Stomach (tissue), 4 donors: Measurements from ENCODE around the gene TMEM116.

ENCODE experiments used
- EP300 ChIP-seq: sonication (generic); formaldehyde crosslinking; IDR thresholded peaks from one replicate; pipeline ENCODE4 v1.6.1; 2017; ENCODE audit warnings: antibody characterized with exemption
- POLR2A ChIP-seq, 4 donors: fragments of 450-650 bp; IDR thresholded peaks; one replicate each; pipeline ENCODE4 v1.6.1; 2016; ENCODE audit warnings: antibody characterized with exemption in 4 of 4, control low read depth in 2 of 4, mild to moderate bottlenecking in 1 of 4, moderate library complexity in 1 of 4
- POLR2AphosphoS5 ChIP-seq, 3 donors: sonication (generic); formaldehyde crosslinking; IDR thresholded peaks; one replicate each; pipeline ENCODE4 v1.6.1; 2016; ENCODE audit warnings: antibody characterized with exemption in 3 of 3
- TF ChIP-seq, protein P1 (sequence below), 7 experiments: fragments of 450-650 bp in 4 of 7; fragments of 200-600 bp in 3 of 7; sonication (generic) in 3 of 7; IDR thresholded peaks; one replicate each; pipeline ENCODE4 v1.5.1; 2016 to 2019; ENCODE audit warnings: antibody characterized with exemption in 7 of 7, control low read depth in 2 of 7, mild to moderate bottlenecking in 1 of 7

DNA sequence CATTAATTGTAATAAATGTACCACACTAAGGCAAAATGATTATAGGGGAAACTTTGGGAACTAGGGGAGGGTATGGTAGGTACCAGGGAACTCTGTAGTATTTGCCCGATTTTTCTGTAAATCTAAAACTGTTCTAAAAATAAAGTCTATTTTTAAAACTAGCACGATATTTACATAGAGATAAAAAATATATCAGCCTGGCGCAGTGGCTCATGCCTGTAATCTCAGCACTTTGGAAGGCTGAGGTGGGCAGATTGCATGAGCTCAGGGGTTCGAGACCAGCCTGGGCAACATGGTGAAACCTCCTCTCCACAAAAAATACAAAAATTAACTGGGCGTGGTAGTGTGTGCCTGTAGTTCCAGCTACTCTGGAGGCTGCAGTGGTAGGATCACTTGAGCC, 32.4 kb downstream of the TMEM116 start:
- TF ChIP-seq, protein P1, sequence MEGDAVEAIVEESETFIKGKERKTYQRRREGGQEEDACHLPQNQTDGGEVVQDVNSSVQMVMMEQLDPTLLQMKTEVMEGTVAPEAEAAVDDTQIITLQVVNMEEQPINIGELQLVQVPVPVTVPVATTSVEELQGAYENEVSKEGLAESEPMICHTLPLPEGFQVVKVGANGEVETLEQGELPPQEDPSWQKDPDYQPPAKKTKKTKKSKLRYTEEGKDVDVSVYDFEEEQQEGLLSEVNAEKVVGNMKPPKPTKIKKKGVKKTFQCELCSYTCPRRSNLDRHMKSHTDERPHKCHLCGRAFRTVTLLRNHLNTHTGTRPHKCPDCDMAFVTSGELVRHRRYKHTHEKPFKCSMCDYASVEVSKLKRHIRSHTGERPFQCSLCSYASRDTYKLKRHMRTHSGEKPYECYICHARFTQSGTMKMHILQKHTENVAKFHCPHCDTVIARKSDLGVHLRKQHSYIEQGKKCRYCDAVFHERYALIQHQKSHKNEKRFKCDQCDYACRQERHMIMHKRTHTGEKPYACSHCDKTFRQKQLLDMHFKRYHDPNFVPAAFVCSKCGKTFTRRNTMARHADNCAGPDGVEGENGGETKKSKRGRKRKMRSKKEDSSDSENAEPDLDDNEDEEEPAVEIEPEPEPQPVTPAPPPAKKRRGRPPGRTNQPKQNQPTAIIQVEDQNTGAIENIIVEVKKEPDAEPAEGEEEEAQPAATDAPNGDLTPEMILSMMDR (IDR thresholded peaks at IDR 0.05), result no peak
- TF ChIP-seq POLR2AphosphoS5 (IDR thresholded peaks at IDR 0.05), result no peak
- TF ChIP-seq EP300, result no peak
- no peak for TF ChIP-seq POLR2A (IDR thresholded peaks at IDR 0.05)
